Neuronal stem cell (in vitro differentiated cells): ENCODE measurements around the gene RTL10.

Experiments used
- DNase-seq: peaks from one replicate; pipeline ENCODE4 v3.0.0-alpha.2; 2013; ENCODE audit warnings: low spot score
- H2AFZ ChIP-seq: one replicate; pipeline ENCODE4 v1.6.1; 2013; ENCODE audit warnings: mild to moderate bottlenecking, low read length, inconsistent platforms
- H2AK5ac ChIP-seq: 2 replicates; pipeline ENCODE4 v1.6.1; 2013; ENCODE audit warnings: low read depth, mild to moderate bottlenecking, inconsistent platforms, low read length, moderate library complexity, mixed read lengths
- H2BK120ac ChIP-seq: 2 replicates; pipeline ENCODE4 v1.6.1; 2013; ENCODE audit warnings: low read depth, mild to moderate bottlenecking, inconsistent platforms, low read length, moderate library complexity, mixed read lengths
- H2BK12ac ChIP-seq: one replicate; pipeline ENCODE4 v1.6.1; 2013; ENCODE audit warnings: low read length, inconsistent platforms
- H2BK15ac ChIP-seq: 2 replicates; pipeline ENCODE4 v1.6.1; 2013; ENCODE audit warnings: mild to moderate bottlenecking, low read length, inconsistent platforms, mixed read lengths
- H2BK5ac ChIP-seq: one replicate; pipeline ENCODE4 v1.6.1; 2013; ENCODE audit warnings: inconsistent platforms, mild to moderate bottlenecking, low read length, moderate library complexity
- H3K14ac ChIP-seq: one replicate; pipeline ENCODE4 v1.6.1; 2013; ENCODE audit warnings: low read length, inconsistent platforms
- H3K18ac ChIP-seq: 2 replicates; pipeline ENCODE4 v1.6.1; 2013; ENCODE audit warnings: low read length, inconsistent platforms
- H3K23ac ChIP-seq: 2 replicates; pipeline ENCODE4 v1.6.1; 2013; ENCODE audit warnings: low read depth, mild to moderate bottlenecking, mixed read lengths, low read length, inconsistent platforms; ENCODE audit not compliant: poor library complexity
- H3K27ac ChIP-seq: replicated peaks from 3 replicates; pipeline ENCODE4 v1.5.1; 2013; ENCODE audit warnings: low read length, inconsistent platforms
- H3K27me3 ChIP-seq, 3 experiments: 2 replicates each; pipeline ENCODE4 v1.6.1; 2013; ENCODE audit warnings: low read length in 3 of 3, mild to moderate bottlenecking in 2 of 3, inconsistent platforms in 1 of 3, low read depth in 1 of 3, mixed read lengths in 1 of 3, moderate library complexity in 1 of 3; ENCODE audit not compliant: control insufficient read depth in 3 of 3, insufficient read depth in 3 of 3
- H3K36me3 ChIP-seq, 2 donors: replicated peaks in 1 of 2; 2 replicates each; pipeline ENCODE4 v1.6.1; 2013; ENCODE audit warnings: low read length in 2 of 2; ENCODE audit not compliant: control insufficient read depth in 2 of 2, insufficient read depth in 2 of 2
- H3K4ac ChIP-seq: 2 replicates; pipeline ENCODE4 v1.6.1; 2013; ENCODE audit warnings: inconsistent platforms, mild to moderate bottlenecking, low read length, moderate library complexity
- H3K4me1 ChIP-seq, 2 donors: 1 replicate in 1 of 2; 2 replicates in 1 of 2; pipeline ENCODE4 v1.6.1; 2013; ENCODE audit warnings: low read length in 2 of 2, low read depth in 1 of 2; ENCODE audit not compliant: control insufficient read depth in 2 of 2, insufficient read depth in 1 of 2
- H3K4me2 ChIP-seq: one replicate; pipeline ENCODE4 v1.6.1; 2013; ENCODE audit warnings: mild to moderate bottlenecking, low read length, inconsistent platforms; ENCODE audit not compliant: insufficient read depth, poor library complexity, severe bottlenecking
- H3K4me3 ChIP-seq, 2 donors: 2 replicates each; pipeline ENCODE4 v1.5.1; 2013; ENCODE audit warnings: low read length in 2 of 2, mild to moderate bottlenecking in 2 of 2, inconsistent platforms in 1 of 2, moderate library complexity in 1 of 2
- H3K79me1 ChIP-seq: one replicate; pipeline ENCODE4 v1.6.1; 2013; ENCODE audit warnings: low read depth, mild to moderate bottlenecking, inconsistent platforms, low read length, moderate library complexity
- H3K9ac ChIP-seq: one replicate; pipeline ENCODE4 v1.6.1; 2013; ENCODE audit warnings: mild to moderate bottlenecking, low read depth, low read length, inconsistent platforms; ENCODE audit not compliant: poor library complexity
- H3K9me3 ChIP-seq, 2 donors: replicated peaks in 1 of 2; 2 replicates each; pipeline versions ENCODE3 to v1.6.1; 2013; ENCODE audit warnings: low read length in 2 of 2, mild to moderate bottlenecking in 2 of 2, inconsistent platforms in 1 of 2, low read depth in 1 of 2, mixed read lengths in 1 of 2, moderate library complexity in 1 of 2; ENCODE audit not compliant: control insufficient read depth in 2 of 2, insufficient read depth in 1 of 2
- H4K8ac ChIP-seq: one replicate; pipeline ENCODE4 v1.6.1; 2013; ENCODE audit warnings: low read depth, mild to moderate bottlenecking, inconsistent platforms, low read length, moderate library complexity
- H4K91ac ChIP-seq: one replicate; pipeline ENCODE4 v1.6.1; 2013; ENCODE audit warnings: low read length, low read depth, mild to moderate bottlenecking, inconsistent platforms; ENCODE audit not compliant: poor library complexity
- WGBS, 2 donors: extraction: QIAGEN DNeasy Blood & Tissue Kit; methylation state at CpG; one replicate each; pipeline ENCODE4 v1.1.7; 2013; ENCODE audit warnings: missing lambda C conversion rate in 2 of 2, mixed read lengths in 1 of 2; ENCODE audit not compliant: insufficient read length in 2 of 2, insufficient replicate concordance in 1 of 2; ENCODE audit errors: extremely low coverage in 2 of 2; 5-methylcytosine and 5-hydroxymethylcytosine counted together

RTL10 gene

GRCh38 chr22:19831016-19831415, 23.7 kb downstream of the RTL10 start:
- Histone ChIP-seq H2BK12ac (no peak overlapping the region), H3K9me3 (peaks cover 0 to 4% of the 10 kb centered on the region in 2 donors), H2BK15ac (no peak overlapping the region), H4K8ac (no peak overlapping the region), H3K79me1 (no peaks in the 10 kb centered on the region), H3K14ac (no peak overlapping the region), H3K4me1 (no peaks in the 10 kb centered on the region), H2AFZ (no peak overlapping the region), H2BK120ac (no peak overlapping the region), H3K27me3 (no peaks in the 10 kb centered on the region), H3K36me3 (no peaks in the 10 kb centered on the region), H3K4me3 (no peak overlapping the region), H2AK5ac (no peak overlapping the region), H3K18ac (no peak overlapping the region), H3K4ac (no peak overlapping the region), H3K4me2 (no peak overlapping the region), H3K23ac (no peak overlapping the region), H4K91ac (no peak overlapping the region), H3K9ac (no peak overlapping the region), H2BK5ac (no peak overlapping the region), H3K27ac (no peak overlapping the region)
- DNase-seq = no peak
- no CpG with 5 or more reads among the region's 6 CpGs for WGBS, 2 donors

GRCh38 chr22:19828035-19828401, 26.7 kb downstream of the RTL10 start:
- Histone ChIP-seq H3K9ac (no peak overlapping the region), H3K9me3 (peaks cover 0 to 4% of the 10 kb centered on the region in 2 donors), H3K4me1 (peaks cover 0 to 4% of the 10 kb centered on the region in 2 donors), H2BK120ac (no peak overlapping the region), H3K18ac (no peak overlapping the region), H3K27ac (no peak overlapping the region), H3K23ac (no peak overlapping the region), H3K4me2 (no peak overlapping the region), H3K27me3 (no peaks in the 10 kb centered on the region), H3K4me3 (no peak overlapping the region), H2AFZ (no peak overlapping the region), H4K8ac (no peak overlapping the region), H3K4ac (no peak overlapping the region), H3K14ac (no peak overlapping the region), H2BK15ac (no peak overlapping the region), H4K91ac (no peak overlapping the region), H2BK12ac (no peak overlapping the region), H3K36me3 (peaks cover 0 to 2% of the 10 kb centered on the region in 2 donors), H3K79me1 (peaks cover 4% of the 10 kb centered on the region), H2AK5ac (no peak overlapping the region), H2BK5ac (no peak overlapping the region)
- WGBS, 2 donors = no CpG with 5 or more reads among the region's 2 CpGs
- no peak for DNase-seq

- Histone ChIP-seq H3K23ac (no peak overlapping the region), H3K14ac (no peak overlapping the region), H3K4me3 (no peak overlapping the region), H3K9ac (no peak overlapping the region), H2AFZ (no peak overlapping the region), H3K79me1 (peaks cover 4% of the 10 kb centered on the region), H2BK12ac (no peak overlapping the region), H3K36me3 (peaks cover 0 to 2% of the 10 kb centered on the region in 2 donors), H4K91ac (no peak overlapping the region), H2BK15ac (no peak overlapping the region), H2AK5ac (no peak overlapping the region), H3K18ac (no peak overlapping the region), H3K4me1 (peaks cover 0 to 4% of the 10 kb centered on the region in 2 donors), H4K8ac (no peak overlapping the region), H3K27me3 (no peaks in the 10 kb centered on the region), H3K27ac (no peak overlapping the region), H3K4ac (no peak overlapping the region), H3K9me3 (peaks cover 0 to 4% of the 10 kb centered on the region in 2 donors), H2BK120ac (no peak overlapping the region), H2BK5ac (no peak overlapping the region), H3K4me2 (no peak overlapping the region)
- WGBS, 2 donors = no CpG with 5 or more reads among the region's 10 CpGs
- no peak for DNase-seq
These were observed 27.2 kb downstream of the RTL10 start for GRCh38 chr22:19827341-19828034.

- Histone ChIP-seq H3K14ac (no peak overlapping the region), H2BK12ac (no peak overlapping the region), H3K4ac (no peak overlapping the region), H3K9me3 (peaks cover 0 to 4% of the 10 kb centered on the region in 2 donors), H3K4me1 (peaks cover 0 to 4% of the 10 kb centered on the region in 2 donors), H3K9ac (no peak overlapping the region), H3K79me1 (peaks cover 4% of the 10 kb centered on the region), H3K27me3 (no peaks in the 10 kb centered on the region), H3K36me3 (peaks cover 0 to 2% of the 10 kb centered on the region in 2 donors), H2AFZ (no peak overlapping the region), H3K18ac (no peak overlapping the region), H3K27ac (no peak overlapping the region), H2BK15ac (no peak overlapping the region), H2BK5ac (no peak overlapping the region), H3K4me2 (no peak overlapping the region), H2AK5ac (no peak overlapping the region), H2BK120ac (no peak overlapping the region), H4K91ac (no peak overlapping the region), H3K23ac (no peak overlapping the region), H4K8ac (no peak overlapping the region), H3K4me3 (no peak overlapping the region)
- DNase-seq = no peak
- no CpG with 5 or more reads among the region's 2 CpGs for WGBS, 2 donors
These were observed 28.1 kb downstream of the RTL10 start for GRCh38 chr22:19826619-19826950.
